ENCODE measurements around the gene CIC. TPM values are rescaled to one million over a fixed set of nuclear protein-coding genes. Genes with fewer than 3 reads are reported as not detected.

The CIC gene
- total RNA-seq, 2 donors from 2014 or later: 110 to 115 TPM

- Mint-ChIP-seq H3K27me3 (no peaks in the 10 kb centered on the region), H3K27ac (no peak overlapping the region), H3K4me3 (no peak overlapping the region), H3K4me1 (ENCODE audit: low read depth in 2 of 2) (peaks cover 23 to 25% of the 10 kb centered on the region in 2 donors), H3K36me3 (peaks cover 7% of the 10 kb centered on the region), H3K9me3 (no peaks in the 10 kb centered on the region)
- DNase-seq (ENCODE audit: low spot score) (no peak), ATAC-seq (no peak)
Measured at GRCh38 chr19:42288881-42289555, 20.0 kb downstream of the CIC start.

GRCh38 chr19:42289556-42290041 is 20.5 kb downstream of the CIC start:
- DNase-seq (ENCODE audit: low spot score) (no peak), ATAC-seq (no peak)
- Mint-ChIP-seq H3K27me3 (no peaks in the 10 kb centered on the region), H3K4me3 (no peak overlapping the region), H3K9me3 (no peaks in the 10 kb centered on the region), H3K27ac (no peak overlapping the region), H3K4me1 (ENCODE audit: low read depth in 2 of 2) (peaks cover 22 to 24% of the 10 kb centered on the region in 2 donors), H3K36me3 (peaks cover 7% of the 10 kb centered on the region)

- Mint-ChIP-seq H3K27ac (no peak overlapping the region), H3K36me3 (peaks cover 7% of the 10 kb centered on the region), H3K4me1 (ENCODE audit: low read depth in 2 of 2) (peaks cover 17 to 19% of the 10 kb centered on the region in 2 donors), H3K4me3 (no peak overlapping the region), H3K27me3 (no peaks in the 10 kb centered on the region), H3K9me3 (no peaks in the 10 kb centered on the region)
- no peak for ATAC-seq
- no peak for DNase-seq (ENCODE audit: low spot score)
Measured at GRCh38 chr19:42290136-42290522, 21.1 kb downstream of the CIC start.

- no peaks in the 10 kb centered on the region for H3K27me3 Mint-ChIP-seq
- H3K4me1 Mint-ChIP-seq (ENCODE audit: low read depth in 2 of 2): peaks cover 12 to 14% of the 10 kb centered on the region in 2 donors
- ATAC-seq (peak; percentile 60 to 62), DNase-seq (ENCODE audit: low spot score) (no peak)
- no peak overlapping the region for H3K27ac Mint-ChIP-seq
- no peak overlapping the region for H3K4me3 Mint-ChIP-seq
- H3K36me3 Mint-ChIP-seq: peaks cover 7% of the 10 kb centered on the region
- H3K9me3 Mint-ChIP-seq: no peaks in the 10 kb centered on the region
Measured at GRCh38 chr19:42290523-42291434, 21.7 kb downstream of the CIC start.

GRCh38 chr19:42291435-42291810 is 22.4 kb downstream of the CIC start:
- Mint-ChIP-seq H3K9me3 (no peaks in the 10 kb centered on the region), H3K4me3 (no peak overlapping the region), H3K36me3 (peaks cover 7% of the 10 kb centered on the region), H3K4me1 (ENCODE audit: low read depth in 2 of 2) (peaks cover 6 to 9% of the 10 kb centered on the region in 2 donors), H3K27ac (peak overlapping the region; percentile 12 to 40), H3K27me3 (no peaks in the 10 kb centered on the region)
- DNase-seq (ENCODE audit: low spot score): no peak
- ATAC-seq: no peak

- Mint-ChIP-seq H3K9me3 (no peaks in the 10 kb centered on the region), H3K27me3 (no peaks in the 10 kb centered on the region), H3K4me3 (no peak overlapping the region), H3K36me3 (peaks cover 7% of the 10 kb centered on the region), H3K27ac (peak overlapping the region; percentile 12 to 40), H3K4me1 (ENCODE audit: low read depth in 2 of 2) (peaks cover 6 to 13% of the 10 kb centered on the region in 2 donors)
- DNase-seq (ENCODE audit: low spot score) (no peak), ATAC-seq (no peak)
Measured at GRCh38 chr19:42292042-42292960, 23.2 kb downstream of the CIC start.

- no peak for DNase-seq (ENCODE audit: low spot score)
- Mint-ChIP-seq H3K27me3 (no peaks in the 10 kb centered on the region), H3K9me3 (no peaks in the 10 kb centered on the region), H3K36me3 (peaks cover 7% of the 10 kb centered on the region), H3K4me3 (no peak overlapping the region), H3K27ac (no peak overlapping the region), H3K4me1 (ENCODE audit: low read depth in 2 of 2) (peaks cover 6 to 13% of the 10 kb centered on the region in 2 donors)
- ATAC-seq: no peak
Measured at GRCh38 chr19:42292963-42293362, 23.9 kb downstream of the CIC start.

GRCh38 chr19:42293540-42293939 is 24.5 kb downstream of the CIC start:
- no peaks in the 10 kb centered on the region for H3K9me3 Mint-ChIP-seq
- no peaks in the 10 kb centered on the region for H3K27me3 Mint-ChIP-seq
- ATAC-seq (no peak), DNase-seq (ENCODE audit: low spot score) (no peak)
- H3K4me1 Mint-ChIP-seq (ENCODE audit: low read depth in 2 of 2): peaks cover 6 to 13% of the 10 kb centered on the region in 2 donors
- H3K27ac Mint-ChIP-seq: no peak overlapping the region
- peaks cover 7% of the 10 kb centered on the region for H3K36me3 Mint-ChIP-seq
- no peak overlapping the region for H3K4me3 Mint-ChIP-seq

GRCh38 chr19:42293948-42294347 is 24.9 kb downstream of the CIC start:
- Mint-ChIP-seq H3K27me3 (no peaks in the 10 kb centered on the region), H3K4me1 (ENCODE audit: low read depth in 2 of 2) (peaks cover 6 to 13% of the 10 kb centered on the region in 2 donors), H3K9me3 (no peaks in the 10 kb centered on the region), H3K4me3 (no peak overlapping the region), H3K36me3 (peaks cover 7% of the 10 kb centered on the region), H3K27ac (no peak overlapping the region)
- DNase-seq (ENCODE audit: low spot score) (no peak), ATAC-seq (no peak)

- ATAC-seq: no peak
- H3K36me3 Mint-ChIP-seq: peaks cover 7% of the 10 kb centered on the region
- H3K4me3 Mint-ChIP-seq: no peak overlapping the region
- peaks cover 6 to 13% of the 10 kb centered on the region in 2 donors for H3K4me1 Mint-ChIP-seq (ENCODE audit: low read depth in 2 of 2)
- H3K27ac Mint-ChIP-seq: no peak overlapping the region
- DNase-seq (ENCODE audit: low spot score): no peak
- H3K9me3 Mint-ChIP-seq: no peaks in the 10 kb centered on the region
- H3K27me3 Mint-ChIP-seq: no peaks in the 10 kb centered on the region
Measured at GRCh38 chr19:42294471-42295137, 25.6 kb downstream of the CIC start.

- peaks cover 6 to 13% of the 10 kb centered on the region in 2 donors for H3K4me1 Mint-ChIP-seq (ENCODE audit: low read depth in 2 of 2)
- no peaks in the 10 kb centered on the region for H3K27me3 Mint-ChIP-seq
- H3K27ac Mint-ChIP-seq: no peak overlapping the region
- H3K4me3 Mint-ChIP-seq: no peak overlapping the region
- DNase-seq (ENCODE audit: low spot score) (no peak), ATAC-seq (no peak)
- H3K9me3 Mint-ChIP-seq: no peaks in the 10 kb centered on the region
- H3K36me3 Mint-ChIP-seq: peaks cover 7% of the 10 kb centered on the region
Measured at GRCh38 chr19:42295342-42295741, 26.3 kb downstream of the CIC start.

- no peaks in the 10 kb centered on the region for H3K9me3 Mint-ChIP-seq
- peaks cover 7% of the 10 kb centered on the region for H3K36me3 Mint-ChIP-seq
- ATAC-seq (peak; percentile 73 to 83), DNase-seq (ENCODE audit: low spot score) (peak; percentile 87)
- H3K27me3 Mint-ChIP-seq: no peaks in the 10 kb centered on the region
- H3K4me1 Mint-ChIP-seq (ENCODE audit: low read depth in 2 of 2): peaks cover 6 to 13% of the 10 kb centered on the region in 2 donors
- no peak overlapping the region for H3K27ac Mint-ChIP-seq
- no peak overlapping the region for H3K4me3 Mint-ChIP-seq
Measured at GRCh38 chr19:42295831-42296525, 26.9 kb downstream of the CIC start.

All from natural killer cell treated with Interleukin-12 subunit alpha and Interleukin-12 subunit beta and Interleukin-15 and Interleukin-18, amount 100 ng/mL, for 72 hours (primary cell).